Lung (tissue), 12 donors: Measurements from ENCODE around the gene HAS3. TPM values are rescaled to one million over a fixed set of nuclear protein-coding genes. Genes with fewer than 3 reads are reported as not detected.

ENCODE experiments used
- ATAC-seq: fragments of 200-7000 bp; cut with Tn5 transposase; one replicate; pipeline ENCODE4 v1.9.1; 2020; ENCODE audit warnings: moderate number of reproducible peaks; ENCODE audit not compliant: insufficient read depth, low FRiP score
- DNase-seq, 3 donors: peaks; one replicate each; pipeline ENCODE4 v3.0.0-alpha.2; 2013 to 2017
- H3K27ac ChIP-seq, 2 donors: one replicate each; pipeline ENCODE4 v1.5.1; 2013; ENCODE audit warnings: mild to moderate bottlenecking in 2 of 2, moderate library complexity in 2 of 2, control low read depth in 1 of 2, inconsistent platforms in 1 of 2, low read depth in 1 of 2, low read length in 1 of 2
- H3K27me3 ChIP-seq, 3 donors: one replicate each; pipeline ENCODE4 v1.5.1; 2013; ENCODE audit warnings: low read length in 2 of 3; ENCODE audit not compliant: control insufficient read depth in 3 of 3, insufficient read depth in 3 of 3
- H3K36me3 ChIP-seq, 4 donors: one replicate each; pipeline ENCODE4 v1.5.1; 2013; ENCODE audit warnings: low read length in 4 of 4, mild to moderate bottlenecking in 1 of 4, moderate library complexity in 1 of 4; ENCODE audit not compliant: control insufficient read depth in 4 of 4, insufficient read depth in 4 of 4
- H3K4me1 ChIP-seq, 5 donors: one replicate each; pipeline ENCODE4 v1.5.1; 2013; ENCODE audit warnings: low read length in 5 of 5, mild to moderate bottlenecking in 2 of 5, moderate library complexity in 1 of 5; ENCODE audit not compliant: control insufficient read depth in 5 of 5, insufficient read depth in 5 of 5
- H3K4me3 ChIP-seq: one replicate; pipeline ENCODE4 v1.5.1; 2013; ENCODE audit warnings: mild to moderate bottlenecking, control low read depth, moderate library complexity
- H3K9ac ChIP-seq, 2 donors: one replicate each; pipeline ENCODE4 v1.5.1; 2013; ENCODE audit warnings: low read length in 2 of 2, control low read depth in 1 of 2; ENCODE audit not compliant: insufficient read depth in 1 of 2
- H3K9me3 ChIP-seq, 4 donors: one replicate each; pipeline ENCODE4 v1.5.1; 2013; ENCODE audit warnings: low read length in 3 of 4, mild to moderate bottlenecking in 1 of 4, moderate library complexity in 1 of 4; ENCODE audit not compliant: control insufficient read depth in 4 of 4, insufficient read depth in 3 of 4
- WGBS, 2 donors: extraction: QIAGEN DNeasy Blood & Tissue Kit; methylation state at CpG; one replicate each; pipeline ENCODE4 v1.1.7; 2013; 5-methylcytosine and 5-hydroxymethylcytosine counted together
- polyA plus RNA-seq, 2 donors: library from polyadenylated mRNA; stranded (reverse); fragments of 200-250 nt; gene quantifications; one replicate each; pipeline ENCODE4 v1.2.1, GENCODE V29; 2013
- total RNA-seq, 2 donors: library from RNA; depleted of rRNA in 1 of 2; stranded (reverse); fragments of >200 nt in 1 of 2; gene quantifications; one replicate each; pipeline ENCODE4 v1.2.1, GENCODE V29; 2014 to 2021
- TF ChIP-seq, protein P1 (sequence below): IDR thresholded peaks from 2 replicates; pipeline ENCODE4 v1.5.1; 2012; ENCODE audit warnings: mild to moderate bottlenecking; ENCODE audit errors: control extremely low read depth, extremely low read depth
- donor health status: control.
- donor health status: control.
- donor health status: Bipolar disorder and iron deficiency.
- donor health status: healthy.
- donor health status: DM: yes; HTN: yes; CAD: no.

The HAS3 gene
- total and polyA plus RNA-seq, 4 donors = 5.1 to 37.5 (median 19.0) TPM

DNA sequence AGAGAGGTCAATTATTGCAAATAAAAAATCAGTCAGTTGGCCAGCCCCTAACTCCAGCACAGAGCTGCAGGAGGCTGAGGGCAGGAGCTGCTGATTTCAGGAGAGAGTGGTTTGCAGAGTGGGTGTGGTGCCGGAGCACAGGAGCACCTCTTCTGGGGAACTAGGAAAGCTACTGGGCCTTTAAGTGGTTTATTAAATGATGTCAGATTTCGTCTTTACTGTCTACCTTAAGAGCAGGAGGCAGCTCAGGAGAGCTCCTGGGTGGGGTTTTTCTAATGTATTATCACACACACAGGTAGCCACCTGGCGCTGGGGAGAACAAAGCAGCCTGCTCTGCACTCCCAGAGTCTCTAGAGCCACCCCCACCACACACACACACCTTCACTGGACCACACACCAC is 11.5 kb upstream of the HAS3 start:
- no peaks in the 10 kb centered on the region for H3K27me3 ChIP-seq
- WGBS, 2 donors = 65 to 83% methylated on average over 3 of the region's 3 CpGs
- H3K4me1 ChIP-seq = peaks cover 0 to 14% (median 11%) of the 10 kb centered on the region in 5 donors
- no peak for DNase-seq
- ATAC-seq = no peak
- H3K36me3 ChIP-seq = no peaks in the 10 kb centered on the region
- H3K9me3 ChIP-seq = no peaks in the 10 kb centered on the region
- H3K27ac ChIP-seq = no peak overlapping the region
- TF ChIP-seq, protein P1, sequence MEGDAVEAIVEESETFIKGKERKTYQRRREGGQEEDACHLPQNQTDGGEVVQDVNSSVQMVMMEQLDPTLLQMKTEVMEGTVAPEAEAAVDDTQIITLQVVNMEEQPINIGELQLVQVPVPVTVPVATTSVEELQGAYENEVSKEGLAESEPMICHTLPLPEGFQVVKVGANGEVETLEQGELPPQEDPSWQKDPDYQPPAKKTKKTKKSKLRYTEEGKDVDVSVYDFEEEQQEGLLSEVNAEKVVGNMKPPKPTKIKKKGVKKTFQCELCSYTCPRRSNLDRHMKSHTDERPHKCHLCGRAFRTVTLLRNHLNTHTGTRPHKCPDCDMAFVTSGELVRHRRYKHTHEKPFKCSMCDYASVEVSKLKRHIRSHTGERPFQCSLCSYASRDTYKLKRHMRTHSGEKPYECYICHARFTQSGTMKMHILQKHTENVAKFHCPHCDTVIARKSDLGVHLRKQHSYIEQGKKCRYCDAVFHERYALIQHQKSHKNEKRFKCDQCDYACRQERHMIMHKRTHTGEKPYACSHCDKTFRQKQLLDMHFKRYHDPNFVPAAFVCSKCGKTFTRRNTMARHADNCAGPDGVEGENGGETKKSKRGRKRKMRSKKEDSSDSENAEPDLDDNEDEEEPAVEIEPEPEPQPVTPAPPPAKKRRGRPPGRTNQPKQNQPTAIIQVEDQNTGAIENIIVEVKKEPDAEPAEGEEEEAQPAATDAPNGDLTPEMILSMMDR = no peak
- H3K4me3 ChIP-seq = no peak overlapping the region
- H3K9ac ChIP-seq = no peak overlapping the region

DNA sequence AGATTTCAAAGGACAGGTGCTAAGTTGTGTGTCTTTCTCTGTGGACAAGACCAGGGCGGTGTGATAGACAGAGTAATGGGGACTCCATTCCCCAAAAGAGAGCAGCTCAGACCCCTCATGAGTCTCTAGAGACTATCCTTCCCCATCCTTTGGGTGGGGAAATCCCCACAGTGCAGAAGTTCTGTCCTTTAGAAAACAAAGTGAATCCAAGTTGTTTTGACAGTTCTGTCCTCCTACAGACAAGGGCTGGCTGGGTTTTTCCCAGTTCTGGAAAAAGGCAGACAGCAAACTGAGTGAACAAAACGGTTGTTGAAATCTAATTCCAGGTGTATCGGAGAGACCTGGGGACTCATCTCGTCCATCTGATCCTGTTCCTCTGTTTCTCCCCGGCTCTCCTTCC is 11.0 kb upstream of the HAS3 start:
- no peaks in the 10 kb centered on the region for H3K27me3 ChIP-seq
- DNase-seq (no peak), ATAC-seq (no peak)
- peak overlapping the region in 1 of 2 donors; percentile 56 for H3K27ac ChIP-seq
- TF ChIP-seq, protein P1 = no peak
- H3K9ac ChIP-seq = no peak overlapping the region
- peaks cover 0 to 9% (median 8%) of the 10 kb centered on the region in 5 donors for H3K4me1 ChIP-seq
- WGBS, 2 donors = 71 to 74% methylated on average over 5 of the region's 5 CpGs
- no peak overlapping the region for H3K4me3 ChIP-seq
- H3K9me3 ChIP-seq = no peaks in the 10 kb centered on the region
- no peaks in the 10 kb centered on the region for H3K36me3 ChIP-seq

DNA sequence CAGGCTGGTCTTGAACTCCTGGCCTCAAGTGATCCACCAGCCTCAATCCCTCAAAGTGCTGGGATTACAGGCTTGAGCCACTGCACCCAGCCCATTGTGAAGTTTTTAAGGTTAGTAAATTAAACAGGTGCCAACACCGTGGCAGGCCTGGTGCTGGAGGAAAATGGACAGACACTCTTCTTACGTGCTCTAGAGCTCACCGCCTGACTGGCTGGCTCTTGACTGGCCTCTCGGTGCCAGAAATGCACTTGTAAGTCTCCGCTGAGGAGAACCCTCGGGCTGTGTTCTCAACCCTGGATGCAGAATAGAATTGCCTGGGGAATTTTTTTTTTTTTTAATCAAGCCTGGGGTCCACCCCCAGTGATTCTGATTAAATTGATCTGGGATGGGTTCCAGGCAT is 10.3 kb upstream of the HAS3 start:
- peak; percentile 64 for ATAC-seq
- peaks cover 0 to 5% (median 2%) of the 10 kb centered on the region in 5 donors for H3K4me1 ChIP-seq
- TF ChIP-seq, protein P1 = no peak
- WGBS, 2 donors = 73 to 92% methylated on average over 6 of the region's 6 CpGs
- H3K36me3 ChIP-seq = no peaks in the 10 kb centered on the region
- H3K4me3 ChIP-seq = no peak overlapping the region
- H3K9ac ChIP-seq = no peak overlapping the region
- no peaks in the 10 kb centered on the region for H3K9me3 ChIP-seq
- DNase-seq = peak in 1 of 3 donors; percentile 58
- H3K27me3 ChIP-seq = no peaks in the 10 kb centered on the region
- H3K27ac ChIP-seq = no peak overlapping the region
